ENCODE measurements around the gene TMEM116. TPM values are rescaled to one million over a fixed set of nuclear protein-coding genes. Genes with fewer than 3 reads are reported as not detected.
"Not testable (repeated sequence)": the region's sequence is repeated elsewhere in the genome, so short reads cannot be mapped to it uniquely, and the experiment has no call there.

Gene TMEM116
- total RNA-seq, 1 donor from 2014 or later = 10.7 TPM

DNA sequence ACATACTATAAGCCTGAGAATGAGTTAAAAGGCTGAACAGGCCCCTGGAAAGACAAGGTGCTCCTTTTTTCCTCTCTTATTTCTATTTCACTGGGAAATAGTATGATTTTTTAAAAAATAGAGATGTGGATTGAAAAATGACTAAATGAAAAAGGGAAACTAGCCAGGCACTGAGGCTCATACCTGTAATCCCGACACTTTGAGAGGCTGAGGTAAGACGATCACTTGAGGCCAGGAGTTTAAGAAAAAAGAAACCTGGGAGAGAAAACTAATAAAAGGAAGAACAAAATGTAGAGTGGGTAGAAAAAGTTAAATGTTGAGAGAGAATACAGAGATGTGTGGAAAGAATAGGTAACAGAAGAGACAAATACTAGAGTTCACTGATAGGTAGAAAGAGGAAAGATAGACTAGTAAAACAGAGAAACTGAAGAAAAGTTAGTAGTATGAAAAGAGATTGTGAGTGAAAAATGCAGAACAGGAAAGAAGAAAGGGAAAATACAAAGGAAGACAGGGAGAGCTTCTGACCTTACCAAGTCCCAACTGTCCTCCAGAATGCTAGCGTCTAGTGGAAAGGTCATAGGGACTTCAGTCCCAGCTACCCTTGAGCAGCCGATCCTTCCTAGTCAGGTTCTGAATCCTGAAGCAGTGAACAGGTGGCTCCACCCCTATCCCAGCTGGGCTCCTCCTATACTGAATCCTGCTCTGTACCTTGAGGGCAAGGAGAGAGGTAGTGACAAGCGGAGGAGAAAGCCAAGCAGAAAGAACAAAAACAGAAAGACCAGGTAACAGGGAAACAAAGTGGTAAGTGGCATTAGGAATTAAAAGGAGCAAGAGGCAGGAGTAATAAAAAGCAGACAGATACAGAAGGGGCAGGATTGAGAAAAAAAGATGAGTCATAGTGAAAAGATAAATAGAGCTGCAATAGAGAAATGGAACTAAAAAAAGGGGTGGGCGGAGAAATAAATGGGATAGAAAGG, 7.3 kb downstream of the TMEM116 start:
- TF ChIP-seq, protein P1, sequence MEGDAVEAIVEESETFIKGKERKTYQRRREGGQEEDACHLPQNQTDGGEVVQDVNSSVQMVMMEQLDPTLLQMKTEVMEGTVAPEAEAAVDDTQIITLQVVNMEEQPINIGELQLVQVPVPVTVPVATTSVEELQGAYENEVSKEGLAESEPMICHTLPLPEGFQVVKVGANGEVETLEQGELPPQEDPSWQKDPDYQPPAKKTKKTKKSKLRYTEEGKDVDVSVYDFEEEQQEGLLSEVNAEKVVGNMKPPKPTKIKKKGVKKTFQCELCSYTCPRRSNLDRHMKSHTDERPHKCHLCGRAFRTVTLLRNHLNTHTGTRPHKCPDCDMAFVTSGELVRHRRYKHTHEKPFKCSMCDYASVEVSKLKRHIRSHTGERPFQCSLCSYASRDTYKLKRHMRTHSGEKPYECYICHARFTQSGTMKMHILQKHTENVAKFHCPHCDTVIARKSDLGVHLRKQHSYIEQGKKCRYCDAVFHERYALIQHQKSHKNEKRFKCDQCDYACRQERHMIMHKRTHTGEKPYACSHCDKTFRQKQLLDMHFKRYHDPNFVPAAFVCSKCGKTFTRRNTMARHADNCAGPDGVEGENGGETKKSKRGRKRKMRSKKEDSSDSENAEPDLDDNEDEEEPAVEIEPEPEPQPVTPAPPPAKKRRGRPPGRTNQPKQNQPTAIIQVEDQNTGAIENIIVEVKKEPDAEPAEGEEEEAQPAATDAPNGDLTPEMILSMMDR (IDR thresholded peaks at IDR 0.05; ENCODE audit: insufficient read depth, low read length, poor library complexity, severe bottlenecking) = no peak
- Histone ChIP-seq H3K36me3 (ENCODE audit: control insufficient read depth, insufficient read depth, low read length) (no peaks in the 10 kb centered on the region), H3K4me3 (ENCODE audit: low read depth, low read length) (no peak overlapping the region), H3K27me3 (ENCODE audit: control insufficient read depth, insufficient read depth, low read length) (no peaks in the 10 kb centered on the region)
- no peak for DNase-seq (ENCODE audit: low read depth)

DNA sequence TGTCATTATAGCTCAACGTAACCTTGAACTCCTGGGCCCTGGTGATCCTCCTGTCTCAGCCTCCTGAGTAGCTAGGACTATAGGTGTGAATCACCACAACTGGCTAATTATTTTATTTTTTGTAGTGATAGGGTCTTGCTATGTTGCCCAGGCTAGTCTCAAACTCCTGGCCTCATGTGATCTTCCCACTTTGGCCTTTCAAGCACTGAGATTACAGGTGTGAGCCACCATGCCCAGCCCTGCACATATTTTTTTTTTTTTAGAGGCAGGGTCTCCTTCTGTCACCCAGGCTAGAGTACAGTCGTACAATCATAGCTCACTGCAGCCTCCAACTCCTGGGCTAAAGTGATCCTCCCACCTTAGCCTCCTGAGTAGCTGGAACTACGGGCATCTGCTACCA, 8.9 kb downstream of the TMEM116 start:
- Histone ChIP-seq H3K4me3 (ENCODE audit: low read depth, low read length) (no peak overlapping the region), H3K36me3 (ENCODE audit: control insufficient read depth, insufficient read depth, low read length) (no peaks in the 10 kb centered on the region), H3K27me3 (ENCODE audit: control insufficient read depth, insufficient read depth, low read length) (no peaks in the 10 kb centered on the region)
- TF ChIP-seq, protein P1 (IDR thresholded peaks at IDR 0.05; ENCODE audit: insufficient read depth, low read length, poor library complexity, severe bottlenecking) = no peak
- DNase-seq (ENCODE audit: low read depth) = no peak

DNA sequence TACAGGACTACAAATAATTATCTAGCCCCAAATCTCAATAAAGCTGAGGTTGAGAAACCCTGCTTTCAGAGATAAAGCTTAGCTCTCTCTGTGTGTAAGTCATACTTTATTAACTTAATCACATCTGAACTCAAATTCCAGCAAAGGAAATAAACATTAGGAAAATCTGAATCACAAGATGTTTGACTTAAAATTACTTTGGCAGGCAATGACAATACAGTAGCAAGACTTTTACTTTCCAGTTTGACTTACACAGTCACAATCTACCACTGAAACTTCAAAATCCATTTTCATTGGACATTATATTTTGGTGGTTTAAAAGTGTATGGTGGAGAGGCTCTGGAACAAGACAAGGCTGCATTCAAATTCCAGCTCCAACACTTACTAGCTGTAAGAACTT, 11.4 kb downstream of the TMEM116 start:
- no peaks in the 10 kb centered on the region for H3K27me3 ChIP-seq (ENCODE audit: control insufficient read depth, insufficient read depth, low read length)
- no peak overlapping the region for H3K4me3 ChIP-seq (ENCODE audit: low read depth, low read length)
- H3K36me3 ChIP-seq (ENCODE audit: control insufficient read depth, insufficient read depth, low read length) = no peaks in the 10 kb centered on the region
- no peak for DNase-seq (ENCODE audit: low read depth)
- TF ChIP-seq, protein P1 (IDR thresholded peaks at IDR 0.05; ENCODE audit: insufficient read depth, low read length, poor library complexity, severe bottlenecking) = no peak

DNA sequence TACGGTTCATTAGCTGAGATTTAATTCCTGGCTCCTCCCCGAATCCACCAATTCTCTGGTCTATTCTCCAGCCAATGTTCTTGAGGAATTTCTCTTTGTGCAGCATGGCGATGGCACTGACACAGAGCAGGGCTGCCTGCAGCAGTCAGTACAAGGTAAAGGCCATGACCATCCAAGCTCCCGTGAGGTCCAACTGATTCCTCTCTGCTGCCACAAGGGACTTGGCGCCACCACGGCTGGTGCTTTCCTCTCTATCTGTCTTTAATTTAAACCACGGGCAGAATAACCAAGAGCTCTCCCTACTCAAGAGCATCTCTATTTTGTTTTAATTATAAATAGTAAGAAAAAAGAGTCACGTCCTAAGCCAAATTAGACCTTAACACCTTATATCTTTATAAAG, 12.1 kb downstream of the TMEM116 start:
- DNase-seq (ENCODE audit: low read depth) = no peak
- Histone ChIP-seq H3K27me3 (ENCODE audit: control insufficient read depth, insufficient read depth, low read length) (no peaks in the 10 kb centered on the region), H3K36me3 (ENCODE audit: control insufficient read depth, insufficient read depth, low read length) (no peaks in the 10 kb centered on the region), H3K4me3 (ENCODE audit: low read depth, low read length) (no peak overlapping the region)
- TF ChIP-seq, protein P1 (IDR thresholded peaks at IDR 0.05; ENCODE audit: insufficient read depth, low read length, poor library complexity, severe bottlenecking) = no peak

DNA sequence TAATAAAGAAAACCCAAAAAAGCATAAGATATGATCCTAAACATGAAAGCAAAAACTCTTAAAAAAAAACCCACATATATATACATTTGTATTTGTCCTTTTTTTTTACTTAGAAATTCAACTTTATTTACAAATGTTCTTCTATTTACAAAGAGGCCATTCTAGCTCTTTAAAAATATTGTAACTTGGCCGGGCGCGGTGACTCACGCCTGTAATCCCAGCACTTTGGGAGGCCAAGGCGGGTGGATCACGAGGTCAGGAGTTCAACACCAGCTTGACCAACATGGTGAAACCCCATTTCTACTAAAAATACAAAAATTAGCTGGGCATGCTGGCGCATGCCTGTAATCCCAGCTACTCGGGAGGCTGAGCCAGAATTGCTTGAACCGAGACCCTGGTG, 13.8 kb downstream of the TMEM116 start:
- H3K36me3 ChIP-seq (ENCODE audit: control insufficient read depth, insufficient read depth, low read length); H3K4me3 ChIP-seq (ENCODE audit: low read depth, low read length); H3K27me3 ChIP-seq (ENCODE audit: control insufficient read depth, insufficient read depth, low read length); DNase-seq (ENCODE audit: low read depth): not testable (repeated sequence)

DNA sequence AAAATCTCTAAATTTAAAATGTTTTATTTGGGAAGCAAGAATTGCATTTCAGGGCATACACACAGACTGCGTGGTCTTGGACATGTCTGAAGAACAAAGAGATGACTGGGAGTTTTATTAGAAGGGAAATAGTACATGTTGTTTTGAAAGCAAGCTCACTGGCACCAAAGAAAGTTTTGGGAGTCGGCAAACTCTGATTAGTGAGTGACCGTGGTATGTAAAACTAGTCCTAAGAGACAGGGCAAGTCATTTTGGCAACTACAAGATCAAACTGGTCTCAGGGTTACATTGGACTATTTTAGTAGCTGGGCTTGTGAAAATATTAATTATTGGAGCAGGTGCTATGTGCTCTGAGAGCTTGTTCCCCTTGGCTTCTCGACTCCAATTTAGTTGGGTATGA, 14.9 kb downstream of the TMEM116 start:
- H3K36me3 ChIP-seq (ENCODE audit: control insufficient read depth, insufficient read depth, low read length) = no peaks in the 10 kb centered on the region
- H3K4me3 ChIP-seq (ENCODE audit: low read depth, low read length) = no peak overlapping the region
- TF ChIP-seq, protein P1 (IDR thresholded peaks at IDR 0.05; ENCODE audit: insufficient read depth, low read length, poor library complexity, severe bottlenecking) = no peak
- H3K27me3 ChIP-seq (ENCODE audit: control insufficient read depth, insufficient read depth, low read length) = no peaks in the 10 kb centered on the region
- DNase-seq (ENCODE audit: low read depth) = no peak

All from kidney epithelial cell (primary cell).